Fibroblast of lung (primary cell): Measurements from ENCODE around the gene SPRED1.

Experiments
- CTCF ChIP-seq, 2 donors: IDR thresholded peaks in 1 of 2; conservative IDR thresholded peaks in 1 of 2; 1 replicate in 1 of 2; 2 replicates in 1 of 2; pipeline ENCODE4 v1.5.1; 2011 to 2012; ENCODE audit warnings: low read length in 2 of 2, control low read depth in 1 of 2, inconsistent platforms in 1 of 2, low read depth in 1 of 2, mild to moderate bottlenecking in 1 of 2
- EZH2 ChIP-seq: IDR thresholded peaks from 2 replicates; pipeline ENCODE4 v1.5.1; 2012; ENCODE audit warnings: low read length, control low read depth, mild to moderate bottlenecking; ENCODE audit errors: missing control alignments

- TF ChIP-seq EZH2 (no peak), CTCF (conservative IDR thresholded peaks at IDR 0.05 in 1 of 2, IDR thresholded peaks at IDR 0.05 in 1 of 2; ENCODE audit: low read depth in 1 of 2, low read length in 2 of 2) (no peak)
These were observed 138.6 kb downstream of the SPRED1 start for GRCh38 chr15:38391191-38391590.
